Sigmoid colon (tissue), 4 donors: ENCODE measurements around the gene FXYD7.

Source experiments
- CTCF ChIP-seq, 4 experiments: fragments of 450-650 bp in 3 of 4; fragments of 200-600 bp in 1 of 4; IDR thresholded peaks; one replicate each; pipeline ENCODE4 v1.5.1; 2016 to 2019; ENCODE audit warnings: antibody characterized with exemption in 4 of 4, mild to moderate bottlenecking in 3 of 4, moderate library complexity in 2 of 4
- POLR2A ChIP-seq, 2 donors: fragments of 450-650 bp; IDR thresholded peaks; one replicate each; pipeline ENCODE4 v1.6.1; 2016; ENCODE audit warnings: antibody characterized with exemption in 2 of 2, mild to moderate bottlenecking in 2 of 2, moderate library complexity in 2 of 2
- POLR2AphosphoS5 ChIP-seq, 4 donors: sonication (generic); formaldehyde crosslinking; IDR thresholded peaks; one replicate each; pipeline ENCODE4 v1.6.1; 2017; ENCODE audit warnings: antibody characterized with exemption in 4 of 4

GRCh38 chr19:35128398-35129057 is 14.5 kb upstream of the FXYD7 start:
- TF ChIP-seq POLR2A (IDR thresholded peaks at IDR 0.05), result no peak
- no peak for TF ChIP-seq POLR2AphosphoS5 (IDR thresholded peaks at IDR 0.05)
- TF ChIP-seq CTCF (IDR thresholded peaks at IDR 0.05), result no peak
